Glutamatergic neuron (in vitro differentiated cells): Measurements from ENCODE around the gene DGKD. TPM values are rescaled to one million over a fixed set of nuclear protein-coding genes. Genes with fewer than 3 reads are reported as not detected.

Source experiments
- DNase-seq: peaks from one replicate; pipeline ENCODE4 v3.0.0; 2022
- H3K27ac Mint-ChIP-seq: one replicate; pipeline ENCODE4 v1.8.0; 2020; ENCODE audit warnings: mild to moderate bottlenecking, mixed read lengths, inconsistent platforms; ENCODE audit not compliant: unreplicated experiment
- H3K27me3 Mint-ChIP-seq: one replicate; pipeline ENCODE4 v1.8.0; 2020; ENCODE audit warnings: mild to moderate bottlenecking, moderate library complexity, mixed read lengths, inconsistent platforms; ENCODE audit not compliant: unreplicated experiment
- H3K36me3 Mint-ChIP-seq: one replicate; pipeline ENCODE4 v1.8.0; 2020; ENCODE audit warnings: mild to moderate bottlenecking, mixed read lengths, inconsistent platforms; ENCODE audit not compliant: unreplicated experiment
- H3K4me1 Mint-ChIP-seq: one replicate; pipeline ENCODE4 v1.8.0; 2020; ENCODE audit warnings: mild to moderate bottlenecking, low read depth, mixed read lengths, inconsistent platforms; ENCODE audit not compliant: unreplicated experiment
- H3K4me3 Mint-ChIP-seq: one replicate; pipeline ENCODE4 v1.8.0; 2020; ENCODE audit warnings: mild to moderate bottlenecking, mixed read lengths, inconsistent platforms; ENCODE audit not compliant: unreplicated experiment
- H3K9me3 Mint-ChIP-seq: one replicate; pipeline ENCODE4 v1.8.0; 2020; ENCODE audit warnings: mild to moderate bottlenecking, moderate library complexity, mixed read lengths, inconsistent platforms; ENCODE audit not compliant: unreplicated experiment
- total RNA-seq: library from RNA; stranded (reverse); fragmentation: NEBNext Ultra II Directional; extraction: Animal tissue kit (Norgen Biotek cat#: 25700); gene quantifications from one replicate; pipeline ENCODE4 v1.2.1, GENCODE V29; 2021; ENCODE audit not compliant: unreplicated experiment
- TF ChIP-seq, protein P1 (sequence below): fragments of 200-600 bp; sonication (generic); IDR thresholded peaks from one replicate; pipeline ENCODE4 v1.5.0; 2021; ENCODE audit not compliant: partially characterized antibody, unreplicated experiment

The DGKD gene
- total RNA-seq, 1 donor from 2014 or later, result 67.6 TPM

GRCh38 chr2:233413046-233413445, 58.8 kb downstream of the DGKD start:
- H3K27ac Mint-ChIP-seq, result no peak overlapping the region

DNA sequence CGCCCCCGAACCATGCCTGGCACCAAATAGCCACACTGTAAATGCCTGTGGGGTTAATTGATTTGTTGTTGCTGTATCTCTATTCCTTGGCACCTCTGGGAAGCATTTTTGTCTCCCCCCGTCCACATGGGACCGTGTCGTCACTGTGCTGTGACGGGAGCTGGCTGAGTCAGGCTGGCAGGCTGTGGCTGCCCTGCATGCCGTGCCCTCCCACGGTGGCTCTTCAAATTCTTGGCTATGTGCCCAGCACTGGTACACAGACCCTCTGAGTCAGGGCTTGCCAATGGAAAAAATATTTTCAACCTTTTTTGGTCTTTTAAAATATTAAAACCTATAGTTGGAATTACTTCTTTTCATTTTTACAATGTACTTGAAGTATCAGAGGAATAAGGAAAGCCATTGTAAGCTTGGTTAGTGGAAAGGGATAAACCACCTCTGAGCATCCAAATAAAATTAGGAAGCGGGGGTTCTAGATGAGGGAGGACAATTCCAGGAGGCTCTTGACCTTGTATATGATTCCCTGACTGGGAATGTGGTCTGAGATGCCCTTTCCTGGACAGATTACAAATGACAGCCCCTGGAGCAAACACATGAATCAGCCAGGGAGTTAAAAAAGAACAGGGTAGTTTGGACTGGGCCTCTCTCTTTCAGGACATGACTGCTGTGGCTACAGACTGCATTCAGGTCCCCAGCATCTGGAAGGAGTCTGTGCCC, 59.4 kb downstream of the DGKD start:
- peaks cover 2% of the 10 kb centered on the region for H3K27me3 Mint-ChIP-seq
- DNase-seq, result no peak
- no peak overlapping the region for H3K27ac Mint-ChIP-seq

More at GRCh38 chr2:233413046-233413445, 58.8 kb downstream of the DGKD start:
- Mint-ChIP-seq H3K9me3 (peaks cover 7% of the 10 kb centered on the region), H3K27me3 (no peaks in the 10 kb centered on the region), H3K36me3 (peaks cover 31% of the 10 kb centered on the region), H3K4me3 (no peak overlapping the region), H3K4me1 (peaks cover 3% of the 10 kb centered on the region)
- TF ChIP-seq, protein P1, sequence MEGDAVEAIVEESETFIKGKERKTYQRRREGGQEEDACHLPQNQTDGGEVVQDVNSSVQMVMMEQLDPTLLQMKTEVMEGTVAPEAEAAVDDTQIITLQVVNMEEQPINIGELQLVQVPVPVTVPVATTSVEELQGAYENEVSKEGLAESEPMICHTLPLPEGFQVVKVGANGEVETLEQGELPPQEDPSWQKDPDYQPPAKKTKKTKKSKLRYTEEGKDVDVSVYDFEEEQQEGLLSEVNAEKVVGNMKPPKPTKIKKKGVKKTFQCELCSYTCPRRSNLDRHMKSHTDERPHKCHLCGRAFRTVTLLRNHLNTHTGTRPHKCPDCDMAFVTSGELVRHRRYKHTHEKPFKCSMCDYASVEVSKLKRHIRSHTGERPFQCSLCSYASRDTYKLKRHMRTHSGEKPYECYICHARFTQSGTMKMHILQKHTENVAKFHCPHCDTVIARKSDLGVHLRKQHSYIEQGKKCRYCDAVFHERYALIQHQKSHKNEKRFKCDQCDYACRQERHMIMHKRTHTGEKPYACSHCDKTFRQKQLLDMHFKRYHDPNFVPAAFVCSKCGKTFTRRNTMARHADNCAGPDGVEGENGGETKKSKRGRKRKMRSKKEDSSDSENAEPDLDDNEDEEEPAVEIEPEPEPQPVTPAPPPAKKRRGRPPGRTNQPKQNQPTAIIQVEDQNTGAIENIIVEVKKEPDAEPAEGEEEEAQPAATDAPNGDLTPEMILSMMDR, result no peak
- DNase-seq, result no peak

GRCh38 chr2:233414273-233414654, 60.0 kb downstream of the DGKD start:
- TF ChIP-seq, protein P1, result no peak
- H3K27ac Mint-ChIP-seq, result no peak overlapping the region
- H3K4me3 Mint-ChIP-seq, result no peak overlapping the region
- peaks cover 5% of the 10 kb centered on the region for H3K27me3 Mint-ChIP-seq
- peaks cover 4% of the 10 kb centered on the region for H3K4me1 Mint-ChIP-seq
- no peak for DNase-seq
- H3K36me3 Mint-ChIP-seq, result peaks cover 27% of the 10 kb centered on the region
- peaks cover 11% of the 10 kb centered on the region for H3K9me3 Mint-ChIP-seq

More for the DNA sequence above, 59.4 kb downstream of the DGKD start:
- TF ChIP-seq, protein P1, result no peak
- H3K36me3 Mint-ChIP-seq, result peaks cover 31% of the 10 kb centered on the region
- H3K9me3 Mint-ChIP-seq, result peaks cover 9% of the 10 kb centered on the region
- peaks cover 4% of the 10 kb centered on the region for H3K4me1 Mint-ChIP-seq
- H3K4me3 Mint-ChIP-seq, result no peak overlapping the region

DNA sequence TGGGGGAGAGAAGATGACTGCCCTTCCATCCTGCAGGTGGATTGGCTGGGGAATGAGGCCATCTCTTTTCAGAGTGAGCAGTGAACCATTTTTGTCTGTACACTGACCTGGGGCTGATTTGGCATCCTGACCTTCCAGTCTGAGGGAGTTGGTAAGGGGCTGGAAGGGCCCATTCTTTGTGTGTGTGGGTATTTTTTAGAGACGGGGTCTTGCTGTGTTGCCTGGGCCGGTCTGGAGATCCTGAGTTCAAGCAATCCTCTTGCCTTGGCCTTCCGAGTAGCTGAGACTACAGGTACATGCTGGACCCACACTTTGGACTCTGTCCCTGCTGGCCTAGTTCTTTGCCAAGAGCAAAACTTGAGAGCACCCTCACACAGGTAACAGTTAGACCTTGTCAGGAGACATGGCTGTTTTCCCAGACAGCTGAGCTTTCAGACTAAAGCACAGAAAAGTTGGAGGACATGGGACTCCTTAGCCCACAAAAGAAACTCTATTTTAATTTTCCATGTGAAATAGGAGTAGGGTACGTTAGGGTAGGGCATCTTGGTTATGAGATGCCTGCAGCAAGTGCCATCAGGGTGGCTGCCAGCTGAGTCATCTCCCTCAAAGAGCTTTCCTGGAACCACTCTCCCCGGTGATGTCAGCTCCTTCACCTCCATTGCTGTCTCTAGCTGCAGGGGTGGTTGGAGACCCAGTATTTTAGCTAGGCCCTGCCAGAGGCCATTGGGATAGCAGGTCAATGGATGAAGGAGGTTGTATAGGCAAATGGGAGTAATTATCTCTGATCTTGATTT, 60.7 kb downstream of the DGKD start:
- H3K27ac Mint-ChIP-seq, result no peak overlapping the region
- no peak for DNase-seq
- peaks cover 5% of the 10 kb centered on the region for H3K27me3 Mint-ChIP-seq
- H3K9me3 Mint-ChIP-seq, result peaks cover 11% of the 10 kb centered on the region
- H3K36me3 Mint-ChIP-seq, result peaks cover 27% of the 10 kb centered on the region
- H3K4me3 Mint-ChIP-seq, result no peak overlapping the region
- H3K4me1 Mint-ChIP-seq, result peaks cover 12% of the 10 kb centered on the region
- TF ChIP-seq, protein P1, result no peak

- Mint-ChIP-seq H3K27me3 (peaks cover 5% of the 10 kb centered on the region), H3K27ac (no peak overlapping the region), H3K4me3 (no peak overlapping the region), H3K9me3 (peaks cover 11% of the 10 kb centered on the region), H3K36me3 (peaks cover 18% of the 10 kb centered on the region), H3K4me1 (peaks cover 14% of the 10 kb centered on the region)
- TF ChIP-seq, protein P1, result no peak
- DNase-seq, result no peak
Measured at GRCh38 chr2:233416199-233416598, 61.9 kb downstream of the DGKD start.
